CD14-positive monocyte (primary cell): ENCODE data around the gene POU2AF1. TPM values are rescaled to one million over a fixed set of nuclear protein-coding genes. Genes with fewer than 3 reads are reported as not detected.

ENCODE experiments used
- DNase-seq, 3 donors: peaks; one replicate each; pipeline ENCODE4 v3.0.0-alpha.2; 2011 to 2022
- H2AFZ ChIP-seq: 2 replicates; pipeline ENCODE4 v1.6.0; 2012; ENCODE audit warnings: mild to moderate bottlenecking, low read depth, low read length, inconsistent platforms; ENCODE audit not compliant: insufficient read depth, poor library complexity, severe bottlenecking
- H3K27ac ChIP-seq, 2 donors: 1 replicate in 1 of 2; 2 replicates in 1 of 2; pipeline ENCODE4 v1.5.1; 2012 to 2013; ENCODE audit warnings: low read length in 2 of 2, control low read depth in 1 of 2, inconsistent platforms in 1 of 2, low read depth in 1 of 2, mild to moderate bottlenecking in 1 of 2
- H3K27me3 ChIP-seq, 2 donors: one replicate each; pipeline versions ENCODE4 v1.6.0 to v1.6.1; 2011 to 2013; ENCODE audit warnings: low read length in 2 of 2; ENCODE audit not compliant: control insufficient read depth in 2 of 2, insufficient read depth in 2 of 2
- H3K36me3 ChIP-seq, 2 donors: replicated peaks in 1 of 2; 1 replicate in 1 of 2; 2 replicates in 1 of 2; pipeline versions ENCODE4 v1.5.1 to v1.6.1; 2012 to 2013; ENCODE audit warnings: low read length in 2 of 2, control low read depth in 1 of 2, inconsistent platforms in 1 of 2, mild to moderate bottlenecking in 1 of 2; ENCODE audit not compliant: insufficient read depth in 2 of 2, control insufficient read depth in 1 of 2
- H3K4me1 ChIP-seq, 2 donors: 1 replicate in 1 of 2; 2 replicates in 1 of 2; pipeline versions ENCODE4 v1.5.1 to v1.6.1; 2012 to 2013; ENCODE audit warnings: low read length in 2 of 2, control low read depth in 1 of 2, inconsistent platforms in 1 of 2, mild to moderate bottlenecking in 1 of 2, moderate library complexity in 1 of 2; ENCODE audit not compliant: insufficient read depth in 2 of 2, control insufficient read depth in 1 of 2
- H3K4me2 ChIP-seq: replicated peaks from 2 replicates; pipeline ENCODE3; 2012; ENCODE audit warnings: low read length, moderate library complexity, mild to moderate bottlenecking; ENCODE audit not compliant: poor library complexity, severe bottlenecking; ENCODE audit errors: extremely low read depth
- H3K4me3 ChIP-seq, 3 experiments: fragments of 200-600 bp in 1 of 3; sonication (generic) in 1 of 3; replicated peaks in 1 of 3; 1 replicate in 2 of 3; 2 replicates in 1 of 3; pipeline ENCODE4 v1.5.1; 2011 to 2013; ENCODE audit warnings: low read length in 3 of 3, mild to moderate bottlenecking in 3 of 3, control low read depth in 2 of 3, low read depth in 2 of 3, inconsistent platforms in 1 of 3, moderate library complexity in 1 of 3
- H3K79me2 ChIP-seq: 2 replicates; pipeline ENCODE4 v1.6.0; 2012; ENCODE audit warnings: mild to moderate bottlenecking, control low read depth, inconsistent platforms, low read length, moderate library complexity; ENCODE audit not compliant: insufficient read depth
- H3K9ac ChIP-seq: 2 replicates; pipeline ENCODE4 v1.6.0; 2017; ENCODE audit warnings: low read length, mild to moderate bottlenecking; ENCODE audit not compliant: insufficient read depth, poor library complexity, severe bottlenecking
- H3K9me3 ChIP-seq, 2 donors: replicated peaks in 1 of 2; 1 replicate in 1 of 2; 2 replicates in 1 of 2; pipeline versions ENCODE4 v1.5.1 to v1.6.1; 2012 to 2013; ENCODE audit warnings: low read length in 2 of 2, control low read depth in 1 of 2; ENCODE audit not compliant: control insufficient read depth in 1 of 2, insufficient read depth in 1 of 2
- H4K20me1 ChIP-seq: 2 replicates; pipeline ENCODE4 v1.6.0; 2012; ENCODE audit warnings: mild to moderate bottlenecking, low read length, control low read depth, moderate library complexity; ENCODE audit not compliant: insufficient read depth
- H3K27ac Mint-ChIP-seq, 7 donors: one replicate each; pipeline ENCODE4 v1.8.0; 2020; ENCODE audit warnings: mild to moderate bottlenecking in 7 of 7, mixed read lengths in 7 of 7, moderate library complexity in 6 of 7, inconsistent platforms in 2 of 7
- H3K27me3 Mint-ChIP-seq, 3 donors: one replicate each; pipeline ENCODE4 v1.8.0; 2021 to 2022; ENCODE audit warnings: low read depth in 3 of 3, mild to moderate bottlenecking in 3 of 3, mixed read lengths in 3 of 3, moderate library complexity in 3 of 3, inconsistent platforms in 1 of 3
- H3K36me3 Mint-ChIP-seq, 2 donors: one replicate each; pipeline ENCODE4 v1.8.0; 2020; ENCODE audit warnings: mixed read lengths in 2 of 2, inconsistent platforms in 1 of 2, mild to moderate bottlenecking in 1 of 2
- H3K4me1 Mint-ChIP-seq: one replicate; pipeline ENCODE4 v1.8.0; 2020; ENCODE audit warnings: mild to moderate bottlenecking, mixed read lengths
- H3K4me3 Mint-ChIP-seq, 2 donors: one replicate each; pipeline ENCODE4 v1.8.0; 2020; ENCODE audit warnings: mild to moderate bottlenecking in 2 of 2, mixed read lengths in 2 of 2, moderate library complexity in 1 of 2
- H3K9me3 Mint-ChIP-seq, 7 donors: one replicate each; pipeline ENCODE4 v1.8.0; 2020 to 2022; ENCODE audit warnings: mixed read lengths in 7 of 7, mild to moderate bottlenecking in 6 of 7, moderate library complexity in 6 of 7, inconsistent platforms in 2 of 7
- CTCF ChIP-seq: fragments of 200-600 bp; IDR thresholded peaks from one replicate; pipeline ENCODE4 v1.8.0; 2022; ENCODE audit warnings: antibody characterized with exemption, mild to moderate bottlenecking
- WGBS: methylation state at CpG from one replicate; pipeline ENCODE4 v1.1.5; 2013; ENCODE audit warnings: missing lambda C conversion rate; ENCODE audit not compliant: insufficient coverage; 5-methylcytosine and 5-hydroxymethylcytosine counted together
- intact Hi-C, 2 donors: fragments of 100-400 bp; cut with micrococcal nuclease; formaldehyde crosslinking; loops; one replicate each; pipeline versions ENCODE4 v1.15.0 to v1.15.1; 2023
- polyA plus RNA-seq, 3 donors: library from polyadenylated mRNA; depleted of rRNA in 1 of 3; unstranded in 2 of 3; stranded (reverse) in 1 of 3; fragments of 300-500 nt in 2 of 3; fragments of >200 nt in 1 of 3; fragmentation: Illumina TruSeq in 2 of 3; gene quantifications; 1 replicate in 2 of 3; 2 replicates in 1 of 3; pipeline ENCODE4 v1.2.3, GENCODE V29; 2012 to 2021

The POU2AF1 gene
- polyA plus RNA-seq, 3 donors = 0.07 to 0.12 (median 0.09) TPM

- H3K4me1 Mint-ChIP-seq = no peaks in the 10 kb centered on the region
- Histone ChIP-seq H3K9me3 (no peaks in the 10 kb centered on the region), H3K27ac (no peak overlapping the region), H3K4me1 (no peaks in the 10 kb centered on the region), H3K9ac (no peak overlapping the region), H3K27me3 (no peaks in the 10 kb centered on the region), H4K20me1 (no peaks in the 10 kb centered on the region), H3K4me3 (no peak overlapping the region), H3K4me2 (no peak overlapping the region), H3K79me2 (no peaks in the 10 kb centered on the region), H2AFZ (no peak overlapping the region), H3K36me3 (no peaks in the 10 kb centered on the region)
- no peak overlapping the region for H3K4me3 Mint-ChIP-seq
- intact Hi-C loops = no loop called here
- no peak for DNase-seq
- no peak for TF ChIP-seq CTCF
- H3K36me3 Mint-ChIP-seq = no peaks in the 10 kb centered on the region
- H3K9me3 Mint-ChIP-seq = no peaks in the 10 kb centered on the region
- H3K27ac Mint-ChIP-seq = no peak overlapping the region
- 100% methylated on average over 1 of the region's 8 CpGs for WGBS
- peaks cover 0 to 2% (median 1%) of the 10 kb centered on the region in 3 donors for H3K27me3 Mint-ChIP-seq
Observed at GRCh38 chr11:111365722-111366559, 13.1 kb downstream of the POU2AF1 start.

- no peaks in the 10 kb centered on the region for H3K4me1 ChIP-seq
- no peak overlapping the region for H3K9ac ChIP-seq
- Mint-ChIP-seq H3K4me3 (no peak overlapping the region), H3K36me3 (no peaks in the 10 kb centered on the region), H3K27me3 (no peaks in the 10 kb centered on the region), H3K9me3 (no peaks in the 10 kb centered on the region), H3K4me1 (no peaks in the 10 kb centered on the region), H3K27ac (no peak overlapping the region)
- no peak for DNase-seq
- H3K36me3 ChIP-seq = no peaks in the 10 kb centered on the region
- H3K27me3 ChIP-seq = no peaks in the 10 kb centered on the region
- no peaks in the 10 kb centered on the region for H4K20me1 ChIP-seq
- no peak overlapping the region for H3K4me2 ChIP-seq
- WGBS = no CpG with 5 or more reads among the region's 3 CpGs
- H3K79me2 ChIP-seq = no peaks in the 10 kb centered on the region
- H2AFZ ChIP-seq = no peak overlapping the region
- H3K27ac ChIP-seq = no peak overlapping the region
- no peak overlapping the region for H3K4me3 ChIP-seq
- H3K9me3 ChIP-seq = no peaks in the 10 kb centered on the region
- no peak for TF ChIP-seq CTCF
- intact Hi-C loops = no loop called here
Observed at GRCh38 chr11:111364503-111364902, 14.6 kb downstream of the POU2AF1 start.
